NOMO-1 treated with dmso at 0.1 percent for 144 hours (cell line): ENCODE data around the gene UBR4.

ENCODE experiments used
- DNase-seq: peaks from one replicate; lab custom pipeline; 2025; ENCODE audit not compliant: unreplicated experiment; lab: John Stamatoyannopoulos, UW

UBR4 gene

DNA sequence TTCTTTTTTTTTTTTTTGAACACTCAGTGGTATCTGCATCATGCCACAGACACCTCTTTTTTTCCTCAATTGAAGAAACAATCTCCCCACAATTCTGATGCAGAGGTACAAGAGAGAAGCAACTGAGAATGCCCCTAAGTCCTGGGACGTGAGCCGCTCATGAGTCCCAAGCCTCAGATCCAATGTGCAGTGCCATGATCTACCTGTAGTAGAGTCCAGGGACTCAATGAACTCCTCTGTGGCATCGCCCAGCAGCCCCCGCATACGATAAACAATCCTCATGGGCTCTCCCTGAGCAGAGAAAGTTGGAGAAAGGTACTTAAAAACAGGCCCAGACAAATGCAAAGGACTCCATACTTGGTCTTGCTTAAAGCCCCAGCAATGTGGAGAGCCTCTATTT lies 113.1 kb downstream of the UBR4 start:
- no peak for DNase-seq

DNA sequence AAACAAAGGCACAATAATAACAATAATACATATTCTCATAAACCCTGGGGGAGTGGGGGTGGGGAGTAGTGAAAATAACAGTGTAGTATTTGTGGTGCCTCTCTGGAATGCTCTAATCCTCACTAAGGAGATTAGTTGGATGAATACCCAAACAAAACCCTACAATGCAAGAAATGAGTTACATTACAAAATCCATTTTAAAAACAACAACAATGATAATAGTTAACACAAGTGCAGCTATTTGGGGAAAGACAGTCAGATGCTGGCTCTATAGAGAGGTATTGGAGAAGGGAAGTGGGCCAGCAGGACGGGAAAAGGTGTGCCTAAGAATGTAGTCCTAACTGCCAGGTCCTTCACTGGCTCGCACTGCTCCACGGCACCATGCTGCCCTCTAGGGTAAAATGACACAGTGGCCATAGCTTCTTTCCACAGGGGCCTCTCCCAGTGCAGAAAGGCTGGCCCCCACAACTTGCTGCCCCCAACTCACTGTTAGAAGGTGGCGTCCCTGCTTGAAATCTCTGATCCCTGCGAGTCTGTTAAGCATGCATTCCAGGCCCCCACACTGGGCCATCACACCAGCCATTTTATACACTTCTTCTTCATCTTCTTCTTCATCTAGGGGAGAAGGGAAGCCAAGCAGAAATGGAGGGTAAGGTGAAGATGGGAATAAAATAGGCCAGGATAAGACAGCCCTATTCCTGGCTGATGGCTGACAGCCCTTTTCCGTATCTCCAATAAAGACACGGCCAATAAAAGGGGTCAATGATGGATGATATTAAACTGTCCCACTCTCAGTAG lies 113.8 kb downstream of the UBR4 start:
- DNase-seq = no peak

DNA sequence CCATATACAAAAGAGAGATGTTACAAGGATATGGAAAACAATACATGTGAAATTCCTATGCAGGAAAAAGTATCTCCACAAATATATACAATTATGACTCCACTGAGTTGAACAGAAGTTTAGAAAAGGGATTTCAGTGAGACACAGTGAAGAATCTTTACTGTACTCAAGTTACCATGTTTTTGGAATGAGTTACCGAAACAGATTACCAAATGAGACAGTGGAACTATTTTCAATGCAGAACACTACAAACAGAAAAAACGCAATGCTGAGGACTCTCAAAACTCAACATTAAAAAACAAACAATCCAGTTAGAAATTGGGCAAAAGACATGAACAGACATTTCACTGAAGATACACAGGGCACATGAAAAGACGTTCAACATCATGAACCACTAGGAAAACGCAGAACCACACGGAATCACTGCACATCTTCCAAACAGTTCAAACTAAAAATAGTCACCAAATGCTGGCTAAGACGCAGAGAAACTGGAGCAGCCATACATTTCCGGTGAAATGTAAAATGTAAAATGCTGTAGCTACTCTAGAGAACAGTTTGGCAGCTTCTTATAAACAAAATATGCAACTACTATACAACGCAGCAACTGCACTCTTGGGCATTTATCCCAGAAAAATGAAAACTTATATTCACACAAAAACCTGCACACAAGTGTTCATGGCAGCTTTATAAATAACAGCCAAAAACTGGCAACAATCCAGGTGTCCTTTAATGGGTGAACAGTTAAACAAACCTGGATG lies 118.7 kb downstream of the UBR4 start:
- DNase-seq = no peak

DNA sequence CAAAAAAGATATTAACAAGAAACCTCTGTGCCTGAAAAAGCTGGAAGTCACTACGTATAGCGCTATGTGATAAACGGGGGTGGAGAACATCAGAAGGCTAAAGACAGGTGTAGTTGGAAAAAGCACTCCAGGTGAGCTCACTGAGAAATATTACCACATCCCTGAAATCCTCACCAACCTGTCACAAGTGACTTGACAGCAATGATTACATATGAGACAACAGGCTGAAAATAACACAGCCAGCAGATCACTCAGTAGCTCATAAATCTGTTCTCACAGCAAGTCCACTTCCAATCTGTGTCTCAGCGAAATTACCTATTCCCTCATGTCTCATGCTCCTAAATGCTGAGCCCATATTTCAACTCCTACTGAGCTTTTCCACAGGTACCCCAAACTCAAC lies 120.5 kb downstream of the UBR4 start:
- DNase-seq = no peak

DNA sequence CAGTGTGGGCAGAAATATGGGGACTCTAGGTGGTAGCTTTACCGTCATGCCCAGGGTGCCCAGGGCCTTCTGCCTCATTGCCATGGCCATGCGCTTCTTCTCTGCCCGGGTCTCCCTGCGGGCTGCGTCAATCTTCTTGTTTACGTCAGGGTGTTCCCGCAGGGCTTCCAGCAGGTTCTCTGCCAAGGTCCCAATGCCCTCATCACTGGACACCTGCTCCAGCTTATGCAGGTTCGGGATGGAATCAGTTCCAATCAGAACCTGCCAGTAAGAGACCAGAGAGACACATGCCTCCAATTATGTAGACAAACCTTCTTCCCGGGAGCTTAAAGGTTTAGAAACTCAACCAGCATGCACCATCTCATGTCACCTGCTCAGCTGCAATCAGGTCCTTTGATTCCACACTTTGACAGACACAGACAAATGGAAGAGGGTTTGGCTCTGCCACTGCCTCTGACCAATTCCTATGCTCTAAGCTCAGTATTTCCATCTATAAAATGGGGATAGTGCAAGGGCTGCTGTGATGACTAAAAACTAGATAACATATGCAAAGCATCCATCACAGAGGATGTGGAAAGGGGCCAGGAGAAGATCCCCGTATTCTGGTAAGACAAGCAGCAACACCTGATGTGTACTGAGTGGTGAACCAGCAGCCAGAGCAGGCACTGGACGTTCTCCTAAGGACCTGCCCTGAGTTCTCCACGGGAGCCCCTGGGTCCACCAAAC lies 121.2 kb downstream of the UBR4 start:
- no peak for DNase-seq

DNA sequence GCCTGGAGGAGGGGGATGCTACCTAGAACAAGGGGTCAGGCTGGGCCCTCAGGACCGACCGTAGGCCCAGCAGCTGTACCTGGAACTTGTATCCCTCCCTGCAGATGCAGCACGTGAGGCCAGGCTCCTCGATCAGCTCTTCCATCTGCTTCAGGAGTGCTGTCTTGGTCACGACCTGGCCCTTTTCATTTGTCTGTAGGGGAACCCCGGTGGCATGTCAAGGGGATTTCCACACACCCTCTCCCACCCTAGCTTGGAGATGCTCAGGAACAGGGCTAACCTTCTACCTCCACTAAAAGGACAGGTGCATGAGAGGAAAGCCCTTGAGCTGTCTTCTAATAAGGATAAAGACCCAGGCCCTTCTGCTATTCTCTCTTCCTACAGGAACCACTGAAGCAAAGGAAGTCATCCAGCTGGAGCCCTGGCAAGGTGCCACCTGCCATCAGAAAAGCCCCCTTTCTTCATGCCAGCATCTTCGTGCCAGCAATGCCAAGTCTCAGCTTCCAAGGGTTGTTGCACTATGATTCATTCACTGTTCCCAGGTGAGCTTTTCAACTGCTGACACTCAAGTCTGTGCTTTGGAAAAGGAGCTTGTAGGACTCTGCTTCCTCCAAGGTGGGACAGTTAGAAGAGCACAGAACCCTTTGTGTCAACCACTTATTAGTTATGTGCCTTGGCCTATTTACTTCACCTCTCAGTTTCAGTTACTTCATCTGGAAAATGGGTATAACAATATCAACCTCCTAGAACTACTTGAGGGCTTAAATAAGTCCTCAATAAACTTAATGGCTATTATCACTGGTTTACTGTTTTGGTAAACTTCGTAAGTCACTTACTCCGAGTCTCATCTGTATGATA lies 122.1 kb downstream of the UBR4 start:
- DNase-seq = no peak

DNA sequence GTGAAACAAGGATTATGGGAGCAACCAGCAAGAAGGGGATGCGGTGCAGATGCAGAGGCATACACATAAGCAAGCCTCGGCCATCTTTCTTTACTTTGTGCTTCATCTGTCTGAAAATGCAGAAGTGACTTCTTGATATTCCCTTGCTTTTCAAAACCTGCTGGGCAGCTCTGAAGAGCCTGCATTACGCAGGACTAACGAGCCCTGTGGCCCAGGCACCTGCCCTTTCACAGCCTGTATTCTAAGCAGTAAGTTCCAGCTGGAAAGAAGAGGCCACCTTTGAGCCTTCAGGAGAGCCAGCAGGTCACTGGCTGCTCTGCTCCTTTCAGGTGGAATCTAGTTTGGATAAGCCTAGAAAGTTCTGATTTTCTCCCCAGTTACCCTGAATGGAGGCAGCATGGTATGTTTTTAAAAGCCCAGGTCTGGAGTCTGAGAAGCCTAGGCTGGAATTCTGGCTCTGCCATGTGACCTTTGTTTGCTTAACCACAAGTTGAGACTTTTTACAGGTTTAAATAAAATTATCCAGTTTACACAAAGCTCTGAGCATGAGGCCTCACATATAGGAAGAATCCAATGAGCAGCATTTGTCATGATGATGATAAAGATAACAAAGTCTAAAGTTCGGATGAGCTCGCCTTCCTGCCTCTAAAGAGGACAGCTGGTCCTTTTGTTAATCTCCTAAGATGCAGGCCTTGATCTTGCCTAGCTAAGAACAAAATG lies 122.9 kb downstream of the UBR4 start:
- no peak for DNase-seq

DNA sequence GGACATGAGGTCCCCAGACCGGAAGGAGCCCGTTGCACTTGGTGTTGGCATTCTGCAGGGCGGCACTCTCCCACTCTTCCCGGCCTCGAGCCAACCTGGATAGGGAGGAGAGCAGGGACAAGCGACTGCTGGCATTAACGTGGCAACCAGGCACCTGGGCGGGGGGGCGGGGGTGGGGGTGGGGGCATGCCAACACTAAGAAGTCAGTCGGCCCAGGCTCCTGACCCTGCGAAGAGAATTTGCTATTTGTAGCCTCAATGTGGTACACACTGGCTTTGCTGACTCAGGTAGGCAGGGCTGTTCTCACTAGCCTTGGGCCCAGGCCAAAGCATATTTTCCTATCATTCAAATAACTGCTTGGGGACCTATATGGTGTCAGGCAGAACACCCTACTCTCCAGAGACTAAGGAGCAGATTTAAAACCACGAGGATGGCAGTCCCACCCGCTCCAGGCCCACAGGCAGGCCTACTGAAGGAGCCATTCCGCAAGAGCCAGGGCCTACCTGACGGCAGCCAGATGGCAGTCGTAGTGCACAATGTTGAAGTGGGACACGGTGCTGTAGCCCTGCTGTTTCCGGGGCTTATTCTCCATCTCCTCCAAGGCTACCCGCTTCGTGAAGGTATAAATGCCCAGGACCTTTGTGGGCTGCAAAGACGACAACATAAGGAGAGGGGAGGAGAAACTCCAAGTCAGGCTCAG lies 123.7 kb downstream of the UBR4 start:
- no peak for DNase-seq

DNA sequence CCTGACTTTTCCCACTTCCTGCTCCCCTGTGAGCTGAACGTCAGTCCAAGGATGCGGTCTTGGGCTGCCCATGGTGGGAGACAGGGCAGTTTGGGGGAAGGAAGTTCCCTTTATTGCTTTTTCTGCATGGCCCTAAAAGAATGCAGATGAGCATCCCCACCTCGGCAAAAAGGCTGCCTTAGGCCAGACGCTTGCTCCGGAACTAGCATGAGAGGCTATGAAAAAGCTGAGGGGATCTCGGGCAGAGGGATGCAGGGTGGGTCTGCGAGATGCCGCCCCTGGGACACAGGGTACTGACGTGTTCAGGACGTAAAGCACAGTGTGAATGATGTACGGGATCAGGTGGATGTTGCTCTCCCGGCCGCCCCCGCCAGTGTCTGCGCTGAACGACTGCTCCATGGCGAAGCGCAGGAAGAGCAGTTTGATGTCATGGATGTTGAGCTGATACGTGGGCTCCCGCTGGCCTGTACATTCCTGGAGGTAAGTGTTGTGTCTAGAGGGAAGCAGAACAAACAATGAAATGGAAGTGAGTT lies 125.8 kb downstream of the UBR4 start:
- no peak for DNase-seq

DNA sequence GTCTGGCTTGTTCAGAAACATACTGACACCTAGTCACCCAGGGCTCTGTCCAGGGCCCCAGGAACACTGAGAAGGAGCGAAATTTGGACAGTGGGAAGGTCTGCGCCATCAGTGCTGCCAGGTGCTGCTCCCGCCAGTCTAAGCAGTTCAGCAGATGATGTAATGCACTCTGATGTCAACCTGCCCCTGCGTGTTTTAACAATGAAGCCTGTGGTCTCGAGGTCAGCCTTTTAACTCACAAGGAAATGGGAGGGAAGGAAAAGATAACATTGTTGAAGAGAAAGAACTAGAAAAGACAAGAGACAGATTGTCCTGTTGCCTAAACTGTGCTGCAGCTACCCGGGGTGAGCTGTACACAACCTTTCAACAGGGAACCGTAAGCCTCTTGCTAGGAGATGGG lies 127.0 kb downstream of the UBR4 start:
- no peak for DNase-seq

DNA sequence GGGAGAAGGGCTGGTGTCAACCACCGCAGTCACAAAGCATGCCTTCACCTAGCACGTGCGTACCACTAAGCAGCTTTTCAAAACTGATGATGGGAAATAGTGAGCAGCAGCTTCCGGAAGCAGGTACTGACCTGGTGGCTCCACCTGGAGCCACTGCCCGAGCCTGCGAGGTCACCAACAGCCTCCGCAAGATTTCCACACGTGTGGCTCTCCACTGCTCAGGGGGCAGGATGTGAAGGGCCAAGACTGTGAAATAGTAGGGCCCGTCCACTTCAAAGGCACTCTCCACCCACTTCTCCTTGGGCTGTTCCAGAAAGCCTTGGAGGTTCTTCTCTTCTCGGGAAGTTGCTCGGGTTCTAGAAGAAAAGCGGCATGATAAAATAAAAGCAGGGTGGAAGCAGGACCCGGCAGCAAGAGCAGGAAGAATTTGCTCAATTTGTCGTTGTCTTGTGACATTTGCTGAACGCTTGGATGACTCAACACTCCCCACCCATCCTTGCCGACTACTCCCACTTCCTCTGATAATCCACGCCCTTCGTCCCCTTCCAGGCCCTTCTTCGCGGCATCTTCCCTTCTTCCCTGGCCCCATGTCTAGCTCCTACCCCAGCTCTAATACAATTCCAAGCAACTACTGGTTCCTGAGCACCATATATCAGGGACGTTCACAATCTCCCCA lies 128.7 kb downstream of the UBR4 start:
- DNase-seq = peak; percentile 73

DNA sequence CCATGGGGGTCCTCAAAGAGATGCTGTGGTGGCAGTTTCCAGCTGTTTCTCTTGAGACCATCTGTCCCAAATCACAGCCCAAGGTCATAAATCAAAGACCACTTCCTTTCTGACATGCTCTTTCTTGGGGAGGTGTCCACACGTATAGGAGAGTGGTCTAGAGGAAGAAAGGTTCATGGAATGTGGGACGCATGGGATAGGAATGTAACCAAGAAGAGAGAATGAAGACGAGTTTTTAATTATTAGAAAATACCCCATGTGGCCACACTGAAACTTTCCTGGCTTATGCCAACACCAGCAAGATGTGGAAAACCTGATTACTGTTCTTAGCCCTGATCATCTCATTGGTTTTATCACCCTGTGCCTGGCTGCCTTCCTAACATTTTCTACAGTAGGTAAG lies 129.3 kb downstream of the UBR4 start:
- DNase-seq = no peak

DNA sequence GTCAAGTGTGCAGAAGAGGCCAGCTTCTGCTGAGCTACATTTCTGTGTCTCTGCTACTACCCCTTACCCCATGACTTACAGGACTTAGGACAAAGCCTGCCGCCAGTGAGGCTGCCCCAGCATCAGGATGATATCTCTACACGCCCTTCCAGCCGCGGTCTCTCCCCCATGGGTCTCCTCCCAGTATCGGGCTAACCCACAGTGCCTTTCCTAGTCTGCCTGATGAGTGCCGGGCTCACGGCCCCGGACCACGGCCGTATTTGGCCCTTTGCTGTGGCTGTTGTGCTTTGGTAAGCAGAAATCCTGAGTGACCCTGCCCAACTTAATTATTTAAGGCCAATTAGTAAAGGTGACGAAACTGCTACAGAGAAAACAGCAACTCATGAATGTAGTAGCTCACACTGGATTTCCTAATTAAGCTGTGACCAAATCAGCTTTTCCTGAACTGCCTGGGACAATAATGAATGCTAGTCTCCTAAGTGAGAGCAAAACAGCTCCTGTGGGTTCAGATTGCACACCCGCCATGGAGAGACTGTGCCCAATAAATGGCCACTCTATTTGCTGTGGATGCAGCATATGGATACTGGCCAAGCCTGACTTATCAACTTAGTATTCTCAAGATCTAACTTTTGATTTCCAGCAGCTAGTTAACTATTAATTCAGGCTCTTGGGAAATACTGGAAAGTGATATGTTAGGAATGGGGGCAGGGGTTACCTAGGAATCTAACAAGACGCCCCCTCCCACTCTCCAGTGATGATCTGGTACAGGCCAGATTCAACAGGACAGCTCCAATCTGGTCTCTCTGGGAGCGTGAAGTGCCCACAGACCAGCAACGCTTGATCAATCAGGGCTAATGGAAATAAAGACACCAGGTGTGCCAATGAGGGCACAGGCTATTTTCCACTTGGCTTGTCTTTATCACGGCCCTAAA lies 130.3 kb downstream of the UBR4 start:
- no peak for DNase-seq

DNA sequence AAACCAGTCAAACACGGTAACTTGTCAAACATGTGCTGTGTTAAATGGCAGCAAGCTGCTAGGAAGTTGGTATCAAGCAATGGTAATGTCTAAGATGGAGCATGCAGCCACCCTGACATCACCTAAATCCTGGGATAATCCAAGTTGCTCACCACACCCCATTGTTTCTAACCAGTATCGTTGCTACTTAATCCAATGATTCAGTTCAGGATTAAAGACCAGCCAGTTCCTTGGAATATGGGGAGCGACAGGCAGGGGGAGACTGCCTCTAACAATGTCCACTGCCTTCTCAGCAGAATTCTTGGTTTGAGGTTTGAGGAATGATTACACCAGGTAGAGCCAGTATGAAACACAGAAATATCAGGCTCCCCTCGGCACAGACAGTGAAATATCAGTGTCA lies 131.5 kb downstream of the UBR4 start:
- no peak for DNase-seq

DNA sequence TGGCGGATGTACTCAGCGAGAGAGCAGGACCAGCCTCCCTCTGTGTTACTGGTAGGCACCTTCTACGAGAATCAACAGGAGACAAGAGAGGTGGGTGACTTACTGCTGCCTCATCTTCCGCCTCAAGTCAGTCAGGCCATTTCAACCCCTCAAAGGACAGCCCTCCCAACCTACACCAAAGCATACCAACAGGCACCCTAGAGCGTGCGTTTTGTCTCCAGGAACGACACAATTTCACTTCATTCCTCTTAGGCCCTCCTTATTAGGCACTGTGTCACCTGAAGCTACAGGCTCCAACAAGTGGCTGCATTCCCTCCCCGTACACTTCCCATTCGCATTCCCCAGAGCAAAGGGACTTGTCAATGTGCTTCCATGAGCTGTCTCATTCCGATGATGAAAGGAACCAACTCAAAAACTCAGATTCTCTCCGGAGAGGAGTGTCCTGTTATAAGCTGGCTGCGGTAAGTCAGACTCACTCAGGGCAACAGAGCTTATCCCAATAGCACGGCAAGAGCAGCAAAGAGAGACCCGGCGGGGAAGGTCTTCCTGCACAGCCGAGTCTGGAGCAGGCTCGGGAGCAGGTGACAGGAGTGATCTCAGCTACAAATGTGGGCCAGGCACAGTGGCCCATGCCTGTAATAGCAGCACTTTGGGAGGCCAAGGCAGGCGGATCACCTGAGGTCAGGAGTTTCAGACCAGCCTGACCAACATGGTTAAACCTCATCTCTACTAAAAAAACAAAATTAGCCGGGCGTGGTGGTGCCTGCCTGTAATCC lies 133.0 kb downstream of the UBR4 start:
- no peak for DNase-seq

DNA sequence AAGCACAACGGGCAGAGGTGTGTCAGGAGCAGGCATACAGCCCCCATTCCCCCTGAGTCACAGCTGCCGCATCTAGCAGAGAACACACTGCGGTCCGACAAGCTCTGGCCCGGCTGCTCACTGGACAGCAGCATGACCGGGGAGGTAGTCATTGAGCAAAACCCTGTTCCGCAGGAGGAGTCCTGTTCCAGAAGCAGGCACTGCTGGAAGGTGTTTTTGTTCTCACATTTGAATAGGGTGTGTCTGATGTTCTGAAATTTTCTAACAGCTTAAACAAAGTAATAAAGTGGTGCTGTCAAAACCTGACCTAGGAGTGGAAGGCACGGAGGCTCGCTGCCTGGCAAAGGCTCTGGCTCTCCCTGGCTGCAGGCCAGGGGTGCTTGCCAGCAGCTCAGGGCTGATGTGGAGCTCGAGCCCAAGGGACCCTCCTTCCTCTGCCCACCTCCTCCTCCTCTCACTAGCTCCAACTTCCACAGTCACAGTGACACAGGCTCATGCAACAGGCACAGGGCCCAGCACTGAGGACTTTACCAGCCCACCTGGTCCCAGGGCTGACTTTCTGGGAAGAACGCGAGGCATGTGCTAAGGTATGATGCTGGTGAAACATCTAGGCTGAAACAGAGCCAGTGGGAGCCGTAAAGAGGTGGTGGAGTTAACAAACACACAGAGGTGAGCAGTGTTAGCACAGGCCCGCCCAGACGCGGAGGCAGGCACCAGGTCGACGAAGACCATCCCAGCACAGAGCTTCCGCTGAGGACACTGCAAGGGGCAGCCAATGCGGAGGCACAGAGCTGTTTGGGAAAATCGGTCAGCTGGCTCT lies 135.0 kb downstream of the UBR4 start:
- DNase-seq = no peak
